Prostate gland (tissue), 2 donors: ENCODE measurements around the gene MLLT10.

Experiments used
- CTCF ChIP-seq, 4 experiments: fragments of 200-600 bp in 2 of 4; fragments of 450-650 bp in 2 of 4; sonication (generic) in 2 of 4; IDR thresholded peaks; 1 replicate in 3 of 4; 2 replicates in 1 of 4; pipeline ENCODE4 v1.5.1; 2016 to 2019; ENCODE audit warnings: antibody characterized with exemption in 4 of 4, mild to moderate bottlenecking in 2 of 4, moderate library complexity in 2 of 4
- POLR2A ChIP-seq: fragments of 450-650 bp; IDR thresholded peaks from one replicate; pipeline ENCODE4 v1.6.1; 2016; ENCODE audit warnings: antibody characterized with exemption, mild to moderate bottlenecking
- POLR2AphosphoS5 ChIP-seq: sonication (generic); formaldehyde crosslinking; IDR thresholded peaks from one replicate; pipeline ENCODE4 v1.6.1; 2017; ENCODE audit warnings: antibody characterized with exemption

GRCh38 chr10:21584834-21585530 is 51.0 kb downstream of the MLLT10 start:
- TF ChIP-seq CTCF (IDR thresholded peaks at IDR 0.05) (no peak), POLR2AphosphoS5 (no peak), POLR2A (no peak)
